Measurements from ENCODE around the gene VWA5B1. TPM values are rescaled to one million over a fixed set of nuclear protein-coding genes. Genes with fewer than 3 reads are reported as not detected.

Gene VWA5B1
- total and polyA plus RNA-seq, 5 donors, result 0.18 to 0.51 (median 0.19) TPM

- no peaks in the 10 kb centered on the region for H3K9me3 ChIP-seq (ENCODE audit: control insufficient read depth, low read length)
- intact Hi-C loops (cut with DNase I), result no loop called here
- no peak overlapping the region for H3K27ac ChIP-seq (ENCODE audit: low read length)
- WGBS, result 64% methylated on average over 8 of the region's 8 CpGs
- no peak for ATAC-seq
- peaks cover 2% of the 10 kb centered on the region for H3K4me1 ChIP-seq (ENCODE audit: control insufficient read depth, insufficient read depth, low read length)
- DNase-seq, result no peak
- H3K4me3 ChIP-seq (ENCODE audit: low read length), result no peak overlapping the region
- no peaks in the 10 kb centered on the region for H3K27me3 ChIP-seq (ENCODE audit: control insufficient read depth, insufficient read depth)
Observed at GRCh38 chr1:20324704-20325406, 34.2 kb downstream of the VWA5B1 start.

- DNase-seq (no peak), ATAC-seq (no peak)
- Histone ChIP-seq H3K27ac (ENCODE audit: low read length) (peak overlapping the region; percentile 19), H3K4me3 (ENCODE audit: low read length) (no peak overlapping the region), H3K9me3 (ENCODE audit: control insufficient read depth, low read length) (no peaks in the 10 kb centered on the region), H3K4me1 (ENCODE audit: control insufficient read depth, insufficient read depth, low read length) (peaks cover 2% of the 10 kb centered on the region), H3K27me3 (ENCODE audit: control insufficient read depth, insufficient read depth) (no peaks in the 10 kb centered on the region)
- intact Hi-C loops (cut with DNase I), result no loop called here
- WGBS, result 24% methylated on average over 3 of the region's 3 CpGs
Observed at GRCh38 chr1:20325407-20325843, 34.8 kb downstream of the VWA5B1 start.

GRCh38 chr1:20325844-20326420 is 35.3 kb downstream of the VWA5B1 start:
- intact Hi-C loops (cut with DNase I), result no loop called here
- Histone ChIP-seq H3K9me3 (ENCODE audit: control insufficient read depth, low read length) (no peaks in the 10 kb centered on the region), H3K4me3 (ENCODE audit: low read length) (no peak overlapping the region), H3K27me3 (ENCODE audit: control insufficient read depth, insufficient read depth) (no peaks in the 10 kb centered on the region), H3K4me1 (ENCODE audit: control insufficient read depth, insufficient read depth, low read length) (no peaks in the 10 kb centered on the region), H3K27ac (ENCODE audit: low read length) (no peak overlapping the region)
- 23% methylated on average over 3 of the region's 3 CpGs for WGBS
- no peak for DNase-seq
- ATAC-seq, result no peak

DNA sequence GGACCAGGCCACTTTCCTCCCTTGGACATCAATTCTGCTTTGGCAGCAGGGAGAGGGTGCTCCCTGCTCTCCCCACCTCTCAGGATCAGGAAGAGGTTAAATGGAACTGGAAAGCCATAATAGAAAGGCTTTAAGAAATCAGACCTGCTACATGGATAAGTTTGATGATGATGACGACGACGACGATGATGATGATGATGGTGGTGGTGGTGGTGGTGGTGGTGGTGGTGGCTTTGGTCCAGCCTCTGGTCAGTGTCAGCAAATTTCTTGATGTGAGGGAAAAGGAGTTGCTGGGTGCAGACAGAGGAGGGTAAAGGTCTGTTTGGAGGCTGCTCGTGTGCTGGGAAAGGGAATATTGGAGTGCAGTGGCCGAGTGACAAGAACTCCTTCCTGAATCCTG is 36.8 kb downstream of the VWA5B1 start:
- Histone ChIP-seq H3K27me3 (ENCODE audit: control insufficient read depth, insufficient read depth) (no peaks in the 10 kb centered on the region), H3K27ac (ENCODE audit: low read length) (no peak overlapping the region), H3K4me3 (ENCODE audit: low read length) (no peak overlapping the region), H3K4me1 (ENCODE audit: control insufficient read depth, insufficient read depth, low read length) (no peaks in the 10 kb centered on the region), H3K9me3 (ENCODE audit: control insufficient read depth, low read length) (no peaks in the 10 kb centered on the region)
- no peak for ATAC-seq
- DNase-seq, result no peak
- intact Hi-C loops (cut with DNase I), result no loop called here
- 81% methylated on average over 6 of the region's 6 CpGs for WGBS

DNA sequence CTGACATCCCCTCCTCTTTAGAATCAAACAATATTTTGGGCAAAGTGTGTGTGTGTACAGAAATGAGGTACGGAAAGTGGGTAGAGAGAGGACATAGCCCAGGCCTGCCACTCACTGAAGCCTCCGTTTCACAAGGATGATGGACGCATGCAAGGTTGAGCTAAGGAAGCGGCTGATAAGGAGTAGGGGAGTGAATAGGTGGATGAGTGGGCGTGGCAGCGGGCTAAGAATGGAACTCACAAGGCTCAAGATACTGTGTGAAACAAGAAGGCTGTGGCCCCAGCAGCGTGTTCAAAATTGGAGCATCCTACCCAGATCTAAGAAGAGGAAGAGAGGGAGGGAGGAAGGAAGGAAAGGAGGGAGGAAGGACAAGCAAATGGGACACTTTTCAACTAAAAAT is 37.5 kb downstream of the VWA5B1 start:
- ATAC-seq, result no peak
- no peaks in the 10 kb centered on the region for H3K4me1 ChIP-seq (ENCODE audit: control insufficient read depth, insufficient read depth, low read length)
- intact Hi-C loops (cut with DNase I), result no loop called here
- no peak overlapping the region for H3K4me3 ChIP-seq (ENCODE audit: low read length)
- no peak overlapping the region for H3K27ac ChIP-seq (ENCODE audit: low read length)
- WGBS, result 70% methylated on average over 7 of the region's 7 CpGs
- no peaks in the 10 kb centered on the region for H3K27me3 ChIP-seq (ENCODE audit: control insufficient read depth, insufficient read depth)
- no peak for DNase-seq
- H3K9me3 ChIP-seq (ENCODE audit: control insufficient read depth, low read length), result no peaks in the 10 kb centered on the region

- Histone ChIP-seq H3K27me3 (ENCODE audit: control insufficient read depth, insufficient read depth) (no peaks in the 10 kb centered on the region), H3K9me3 (ENCODE audit: control insufficient read depth, low read length) (no peaks in the 10 kb centered on the region), H3K27ac (ENCODE audit: low read length) (no peak overlapping the region), H3K4me1 (ENCODE audit: control insufficient read depth, insufficient read depth, low read length) (no peaks in the 10 kb centered on the region), H3K4me3 (ENCODE audit: low read length) (no peak overlapping the region)
- 81% methylated on average over 14 of the region's 14 CpGs for WGBS
- ATAC-seq (no peak), DNase-seq (peak in 1 of 3 donors; percentile 20)
- intact Hi-C loops (cut with DNase I), result no loop called here
Observed at GRCh38 chr1:20329793-20330542, 39.3 kb downstream of the VWA5B1 start.

GRCh38 chr1:20334103-20334502 is 43.4 kb downstream of the VWA5B1 start:
- no peak for DNase-seq
- Histone ChIP-seq H3K9me3 (ENCODE audit: control insufficient read depth, low read length) (no peaks in the 10 kb centered on the region), H3K4me1 (ENCODE audit: control insufficient read depth, insufficient read depth, low read length) (no peaks in the 10 kb centered on the region), H3K4me3 (ENCODE audit: low read length) (no peak overlapping the region), H3K27me3 (ENCODE audit: control insufficient read depth, insufficient read depth) (no peaks in the 10 kb centered on the region), H3K27ac (ENCODE audit: low read length) (no peak overlapping the region)
- no peak for ATAC-seq
- WGBS, result 76% methylated on average over 5 of the region's 5 CpGs
- intact Hi-C loops (cut with DNase I), result no loop called here

DNA sequence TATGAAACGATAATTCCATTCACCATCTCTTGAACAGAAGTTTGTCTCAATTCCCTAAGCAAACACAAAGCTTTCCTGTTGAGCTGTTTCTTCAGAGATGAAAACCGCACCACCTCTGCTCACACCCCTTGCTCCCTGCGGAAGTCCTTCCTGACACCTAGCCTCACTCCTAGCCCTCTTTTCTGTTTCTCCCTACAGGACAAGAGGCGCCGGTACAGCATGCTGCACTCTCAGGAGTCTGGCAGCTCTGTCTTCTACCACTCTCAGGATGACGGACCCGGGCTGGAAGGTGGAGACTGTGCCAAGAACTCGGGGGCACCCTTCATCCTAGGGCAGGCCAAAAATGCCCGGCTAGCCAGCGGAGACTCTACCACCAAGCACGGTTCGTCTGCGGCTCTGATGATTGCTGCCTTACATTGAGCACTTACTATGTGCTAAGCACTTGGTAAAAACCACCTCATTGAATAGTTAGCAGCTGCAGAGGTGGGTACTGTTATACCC is 45.5 kb downstream of the VWA5B1 start:
- intact Hi-C loops (cut with DNase I), result no loop called here
- Histone ChIP-seq H3K4me1 (ENCODE audit: control insufficient read depth, insufficient read depth, low read length) (no peaks in the 10 kb centered on the region), H3K9me3 (ENCODE audit: control insufficient read depth, low read length) (no peaks in the 10 kb centered on the region), H3K27me3 (ENCODE audit: control insufficient read depth, insufficient read depth) (no peaks in the 10 kb centered on the region), H3K4me3 (ENCODE audit: low read length) (no peak overlapping the region), H3K27ac (ENCODE audit: low read length) (no peak overlapping the region)
- ATAC-seq (no peak), DNase-seq (peak in 1 of 3 donors; percentile 14)
- 82% methylated on average over 13 of the region's 13 CpGs for WGBS

DNA sequence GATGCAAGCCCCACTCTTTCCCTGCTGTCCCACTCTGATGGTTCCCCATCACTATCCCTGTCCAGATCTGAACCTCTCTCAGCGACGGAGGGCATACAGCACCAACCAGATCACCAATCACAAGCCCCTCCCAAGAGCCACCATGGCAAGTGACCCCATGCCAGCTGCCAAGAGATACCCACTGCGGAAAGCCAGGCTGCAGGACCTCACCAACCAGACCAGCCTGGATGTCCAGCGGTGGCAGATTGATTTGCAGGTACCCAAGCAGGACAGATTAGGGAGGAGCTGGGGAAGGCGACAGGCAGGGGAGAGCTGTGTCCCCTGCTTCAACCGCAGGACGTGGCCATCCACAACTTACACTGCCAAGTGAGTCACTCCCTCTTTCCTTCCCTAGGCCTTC is 46.9 kb downstream of the VWA5B1 start:
- Histone ChIP-seq H3K4me3 (ENCODE audit: low read length) (no peak overlapping the region), H3K4me1 (ENCODE audit: control insufficient read depth, insufficient read depth, low read length) (no peaks in the 10 kb centered on the region), H3K27me3 (ENCODE audit: control insufficient read depth, insufficient read depth) (no peaks in the 10 kb centered on the region), H3K9me3 (ENCODE audit: control insufficient read depth, low read length) (no peaks in the 10 kb centered on the region), H3K27ac (ENCODE audit: low read length) (no peak overlapping the region)
- WGBS, result 80% methylated on average over 7 of the region's 7 CpGs
- intact Hi-C loops (cut with DNase I), result no loop called here
- ATAC-seq (no peak), DNase-seq (no peak)

DNA sequence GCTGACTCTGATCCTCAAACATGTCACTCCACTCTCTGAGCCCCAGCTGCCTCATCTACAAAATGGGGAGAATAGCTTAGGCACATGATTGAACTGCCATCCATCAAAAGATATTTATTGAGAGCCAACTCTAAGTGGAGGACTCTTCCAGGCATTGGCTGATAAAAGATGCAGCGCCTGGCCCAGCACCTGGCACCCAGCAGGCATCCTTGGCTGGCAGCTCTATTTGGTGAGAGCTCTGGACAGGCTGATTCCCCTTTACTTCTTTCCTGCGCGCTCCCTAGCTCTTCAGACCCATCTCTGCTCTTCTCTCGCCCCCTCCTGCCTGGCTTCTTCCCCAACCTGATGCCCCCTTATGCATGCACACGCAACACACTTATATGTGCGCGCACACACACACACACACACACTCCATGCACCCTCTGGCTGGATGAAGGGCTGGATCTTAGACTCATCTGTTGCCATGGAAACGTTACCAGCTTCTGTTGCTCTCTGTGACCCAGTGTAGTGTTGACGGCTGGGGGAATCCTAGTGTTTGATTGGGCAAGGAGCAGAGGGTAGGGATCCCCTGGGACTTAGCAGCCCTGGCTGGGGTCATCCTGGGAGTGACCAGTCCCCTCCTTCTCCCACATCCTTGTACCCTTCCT is 49.3 kb downstream of the VWA5B1 start:
- Histone ChIP-seq H3K9me3 (ENCODE audit: control insufficient read depth, low read length) (no peaks in the 10 kb centered on the region), H3K4me3 (ENCODE audit: low read length) (no peak overlapping the region), H3K4me1 (ENCODE audit: control insufficient read depth, insufficient read depth, low read length) (no peaks in the 10 kb centered on the region), H3K27me3 (ENCODE audit: control insufficient read depth, insufficient read depth) (no peaks in the 10 kb centered on the region), H3K27ac (ENCODE audit: low read length) (no peak overlapping the region)
- WGBS, result 59% methylated on average over 9 of the region's 9 CpGs
- intact Hi-C loops (cut with DNase I), result no loop called here
- no peak for ATAC-seq
- DNase-seq, result no peak

Measured in right cardiac atrium (tissue), 5 donors.